Measurements from ENCODE around the gene GAA.
A peak's percentile ranks its signal among the peaks of the same experiment; 100 is the strongest.

The GAA gene

GRCh38 chr17:80117491-80118401 is 16.4 kb downstream of the GAA start:
- DNase-seq (ENCODE audit: low spot score), result peak; percentile 69
- Histone ChIP-seq H3K9me3 (ENCODE audit: severe bottlenecking) (no peaks in the 10 kb centered on the region), H3K4me3 (ENCODE audit: severe bottlenecking) (no peak overlapping the region), H3K27me3 (ENCODE audit: insufficient read depth, poor library complexity, severe bottlenecking) (no peaks in the 10 kb centered on the region), H3K4me1 (ENCODE audit: insufficient read depth, poor library complexity, severe bottlenecking) (no peaks in the 10 kb centered on the region), H3K36me3 (ENCODE audit: low read depth) (no peaks in the 10 kb centered on the region), H3K27ac (ENCODE audit: poor library complexity, severe bottlenecking) (no peak overlapping the region)
- TF ChIP-seq CTCF (IDR thresholded peaks at IDR 0.05; ENCODE audit: poor library complexity, severe bottlenecking), result no peak
- no peak for ATAC-seq (ENCODE audit: low read depth)

- Histone ChIP-seq H3K27ac (ENCODE audit: poor library complexity, severe bottlenecking) (no peak overlapping the region), H3K9me3 (ENCODE audit: severe bottlenecking) (no peaks in the 10 kb centered on the region), H3K4me3 (ENCODE audit: severe bottlenecking) (no peak overlapping the region), H3K36me3 (ENCODE audit: low read depth) (no peaks in the 10 kb centered on the region), H3K27me3 (ENCODE audit: insufficient read depth, poor library complexity, severe bottlenecking) (no peaks in the 10 kb centered on the region), H3K4me1 (ENCODE audit: insufficient read depth, poor library complexity, severe bottlenecking) (no peaks in the 10 kb centered on the region)
- no peak for TF ChIP-seq CTCF (IDR thresholded peaks at IDR 0.05; ENCODE audit: poor library complexity, severe bottlenecking)
- DNase-seq (ENCODE audit: low spot score) (peak; percentile 56), ATAC-seq (ENCODE audit: low read depth) (no peak)
Measured at GRCh38 chr17:80118601-80119270, 17.4 kb downstream of the GAA start.

- H3K9me3 ChIP-seq (ENCODE audit: severe bottlenecking), result no peaks in the 10 kb centered on the region
- H3K36me3 ChIP-seq (ENCODE audit: low read depth), result no peaks in the 10 kb centered on the region
- no peak for TF ChIP-seq CTCF (IDR thresholded peaks at IDR 0.05; ENCODE audit: poor library complexity, severe bottlenecking)
- H3K27ac ChIP-seq (ENCODE audit: poor library complexity, severe bottlenecking), result no peak overlapping the region
- DNase-seq (ENCODE audit: low spot score), result no peak
- no peaks in the 10 kb centered on the region for H3K27me3 ChIP-seq (ENCODE audit: insufficient read depth, poor library complexity, severe bottlenecking)
- no peak overlapping the region for H3K4me3 ChIP-seq (ENCODE audit: severe bottlenecking)
- no peak; the same call in 2 of the 3 replicates for ATAC-seq (ENCODE audit: low read depth)
- no peaks in the 10 kb centered on the region for H3K4me1 ChIP-seq (ENCODE audit: insufficient read depth, poor library complexity, severe bottlenecking)
Measured at GRCh38 chr17:80119271-80119791, 17.9 kb downstream of the GAA start.

- Histone ChIP-seq H3K4me1 (ENCODE audit: insufficient read depth, poor library complexity, severe bottlenecking) (no peaks in the 10 kb centered on the region), H3K9me3 (ENCODE audit: severe bottlenecking) (no peaks in the 10 kb centered on the region), H3K36me3 (ENCODE audit: low read depth) (no peaks in the 10 kb centered on the region), H3K4me3 (ENCODE audit: severe bottlenecking) (no peak overlapping the region), H3K27me3 (ENCODE audit: insufficient read depth, poor library complexity, severe bottlenecking) (no peaks in the 10 kb centered on the region), H3K27ac (ENCODE audit: poor library complexity, severe bottlenecking) (no peak overlapping the region)
- ATAC-seq (ENCODE audit: low read depth) (no peak), DNase-seq (ENCODE audit: low spot score) (no peak)
- no peak for TF ChIP-seq CTCF (IDR thresholded peaks at IDR 0.05; ENCODE audit: poor library complexity, severe bottlenecking)
Measured at GRCh38 chr17:80119839-80120238, 18.5 kb downstream of the GAA start.

All from RWPE2 (cell line).